NCI-H226 (cell line): ENCODE data around the gene FBXO39.
"Not testable (repeated sequence)": the region's sequence is repeated elsewhere in the genome, so short reads cannot be mapped to it uniquely, and the experiment has no call there.

Experiments used
- DNase-seq: peaks from one replicate; pipeline ENCODE4 v3.0.0-alpha.2; 2015

The FBXO39 gene

GRCh38 chr17:6775871-6776405 lies at the start of gene FBXO39:
FBXO39 (plus strand) TSS chr17:6776215; CDS start chr17:6779869, 3,654 bp downstream.
- DNase-seq = no peak

GRCh38 chr17:6729531-6729930 lies 46.5 kb upstream of the FBXO39 start:
- no peak for DNase-seq

GRCh38 chr17:6746665-6747064 lies 29.4 kb upstream of the FBXO39 start:
- DNase-seq = not testable (repeated sequence)

- DNase-seq = no peak
Measured at GRCh38 chr17:6748617-6749016, 27.4 kb upstream of the FBXO39 start.

- no peak for DNase-seq
Measured at GRCh38 chr17:6749519-6749918, 26.5 kb upstream of the FBXO39 start.

- peak; percentile 98 for DNase-seq
Measured at GRCh38 chr17:6752068-6752909, 23.7 kb upstream of the FBXO39 start.

- peak; percentile 29 for DNase-seq
Measured at GRCh38 chr17:6753006-6753445, 23.0 kb upstream of the FBXO39 start.

GRCh38 chr17:6753546-6753945 lies 22.5 kb upstream of the FBXO39 start:
- DNase-seq = no peak

- DNase-seq = no peak
Measured at GRCh38 chr17:6755281-6755680, 20.7 kb upstream of the FBXO39 start.

GRCh38 chr17:6755731-6756184 lies 20.3 kb upstream of the FBXO39 start, which contains the start of gene XAF1:
XAF1 (plus strand) TSS chr17:6756046; CDS start chr17:6756079, 33 bp downstream.
- DNase-seq = peak; percentile 28

- no peak for DNase-seq
Measured at GRCh38 chr17:6756425-6757031, 19.5 kb upstream of the FBXO39 start.

GRCh38 chr17:6757747-6758146 lies 18.3 kb upstream of the FBXO39 start:
- DNase-seq = no peak

- DNase-seq = no peak
Measured at GRCh38 chr17:6761779-6762178, 14.2 kb upstream of the FBXO39 start.

- DNase-seq = no peak
Measured at GRCh38 chr17:6768447-6768846, 7.6 kb upstream of the FBXO39 start.

GRCh38 chr17:6772016-6772415 lies 4.0 kb upstream of the FBXO39 start:
- DNase-seq = no peak

- not testable (repeated sequence) for DNase-seq
Measured at GRCh38 chr17:6774906-6775305, 1.1 kb upstream of the FBXO39 start.

GRCh38 chr17:6779411-6779810 lies 3.4 kb downstream of the FBXO39 start:
- no peak for DNase-seq

GRCh38 chr17:6780001-6780400 lies 4.0 kb downstream of the FBXO39 start:
- DNase-seq = no peak

- DNase-seq = peak; percentile 27
Measured at GRCh38 chr17:6780886-6781285, 4.9 kb downstream of the FBXO39 start.

- no peak for DNase-seq
Measured at GRCh38 chr17:6782244-6782643, 6.2 kb downstream of the FBXO39 start.

GRCh38 chr17:6786618-6787017 lies 10.6 kb downstream of the FBXO39 start:
- DNase-seq = peak; percentile 77

- no peak for DNase-seq
Measured at GRCh38 chr17:6787081-6787693, 11.2 kb downstream of the FBXO39 start.

GRCh38 chr17:6789146-6789545 lies 13.1 kb downstream of the FBXO39 start:
- no peak for DNase-seq
